ENCODE data around the gene ZNF628.

ZNF628 gene

DNA sequence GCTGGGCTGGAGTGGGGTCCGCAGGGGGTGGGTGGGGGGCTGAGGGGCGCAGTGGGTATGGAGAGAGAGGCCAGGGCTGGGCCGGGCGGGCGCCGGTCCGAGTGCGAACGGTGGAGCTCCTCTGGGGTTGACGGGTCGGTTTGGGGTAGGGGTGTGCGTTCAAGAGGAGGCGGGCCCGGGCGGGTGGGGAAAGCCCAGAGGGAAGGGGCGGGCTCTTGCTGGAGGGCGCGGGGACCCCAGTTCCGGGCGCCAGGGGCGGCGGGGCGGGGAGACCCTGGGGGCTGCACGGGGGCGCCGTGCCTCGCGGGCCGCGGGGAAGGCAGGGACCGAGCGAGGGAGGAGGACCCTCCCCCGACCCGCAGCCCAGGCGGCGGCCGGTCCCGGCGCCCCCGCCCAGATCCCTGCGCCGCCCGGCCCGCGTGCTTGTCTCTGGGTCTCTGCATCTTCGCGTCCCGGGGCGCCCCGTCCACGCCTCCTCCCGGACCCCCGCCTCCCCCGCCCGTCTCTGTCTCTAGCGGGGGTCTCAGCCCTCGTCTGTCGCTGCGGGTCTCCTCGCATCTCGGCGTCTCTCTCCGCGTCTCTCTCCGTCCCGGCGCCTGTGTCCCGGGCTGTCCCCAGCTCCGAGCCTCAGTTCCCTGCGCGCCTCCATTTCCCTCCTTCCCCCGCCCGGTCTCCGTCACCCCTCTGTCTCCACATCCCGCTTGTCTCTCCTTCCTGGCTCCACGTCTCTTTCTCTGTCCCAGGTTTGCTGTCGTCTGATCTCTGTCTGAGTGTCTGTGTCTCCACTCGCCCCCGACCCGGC, 25.1 kb upstream of the ZNF628 start:
- no peak for DNase-seq (ENCODE audit: low read depth in 2 of 2)

DNA sequence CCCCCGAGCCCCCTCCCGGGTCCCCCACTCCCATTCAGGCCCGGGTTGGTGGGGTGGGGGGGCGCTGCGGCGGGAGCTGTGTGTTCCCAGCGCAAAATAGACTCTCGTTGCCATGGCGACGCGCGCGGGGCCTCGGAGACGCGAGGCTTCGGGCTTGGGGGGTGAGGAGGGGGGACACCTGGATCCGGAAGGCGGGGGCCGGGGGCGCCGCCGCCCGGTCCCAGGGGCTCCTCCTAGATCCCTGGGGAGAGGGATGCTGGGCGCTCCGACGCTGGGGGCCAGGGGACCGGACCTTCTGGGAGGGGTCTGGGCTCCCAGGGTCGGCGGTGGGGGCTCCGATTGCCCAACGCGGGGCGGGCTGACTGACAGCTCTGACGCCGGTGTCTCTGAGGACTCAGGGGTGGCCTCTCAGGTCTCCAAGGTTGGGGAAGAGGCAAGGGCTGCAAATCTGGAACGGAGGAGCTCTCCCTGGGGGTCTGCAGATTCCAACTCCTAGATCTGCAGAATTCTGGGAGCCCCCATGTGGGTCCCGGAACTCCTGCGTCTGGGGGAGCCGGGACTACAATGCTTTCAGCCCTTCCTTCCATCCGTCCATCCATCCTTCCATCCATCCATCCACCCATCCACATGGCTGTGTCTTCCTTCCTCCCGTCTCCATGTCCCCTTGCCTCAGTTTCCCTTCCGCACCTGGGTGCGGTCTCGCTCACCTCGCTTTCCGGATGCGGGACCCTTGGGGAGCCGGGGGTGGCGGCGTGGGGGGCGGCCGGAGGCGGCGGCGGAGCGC, 24.3 kb upstream of the ZNF628 start:
- no peak for DNase-seq (ENCODE audit: low read depth in 2 of 2)

DNA sequence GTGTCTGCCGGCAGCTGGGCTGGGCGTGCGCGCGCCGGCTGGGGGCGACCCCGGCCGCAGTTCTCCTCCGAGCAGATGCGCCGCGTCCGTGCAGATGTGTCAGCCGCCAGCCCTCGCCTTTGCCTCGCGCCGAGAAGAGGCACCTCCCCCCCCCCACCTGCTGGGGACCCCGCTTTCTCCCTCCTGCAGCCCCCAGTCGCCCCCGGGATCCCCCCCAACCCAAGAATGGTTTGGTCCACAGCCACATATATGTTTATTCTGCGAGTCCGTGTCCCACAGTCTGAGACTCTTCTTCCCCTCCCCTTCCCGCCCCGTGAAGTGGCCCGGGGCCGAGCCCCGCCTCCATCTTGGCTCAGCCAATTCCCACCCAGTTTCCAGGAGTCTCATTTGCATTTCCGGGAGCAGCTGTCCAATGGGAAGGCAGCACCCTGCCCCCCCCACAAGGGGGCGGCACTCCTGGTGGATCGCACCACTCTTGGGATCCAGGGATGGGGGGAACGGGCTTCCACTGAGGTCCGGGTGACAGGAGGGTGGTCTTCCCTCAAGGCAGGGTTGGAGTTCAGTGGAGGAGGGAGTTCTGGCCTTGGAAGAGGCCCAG, 23.6 kb upstream of the ZNF628 start:
- no peak for DNase-seq (ENCODE audit: low read depth in 2 of 2)

DNA sequence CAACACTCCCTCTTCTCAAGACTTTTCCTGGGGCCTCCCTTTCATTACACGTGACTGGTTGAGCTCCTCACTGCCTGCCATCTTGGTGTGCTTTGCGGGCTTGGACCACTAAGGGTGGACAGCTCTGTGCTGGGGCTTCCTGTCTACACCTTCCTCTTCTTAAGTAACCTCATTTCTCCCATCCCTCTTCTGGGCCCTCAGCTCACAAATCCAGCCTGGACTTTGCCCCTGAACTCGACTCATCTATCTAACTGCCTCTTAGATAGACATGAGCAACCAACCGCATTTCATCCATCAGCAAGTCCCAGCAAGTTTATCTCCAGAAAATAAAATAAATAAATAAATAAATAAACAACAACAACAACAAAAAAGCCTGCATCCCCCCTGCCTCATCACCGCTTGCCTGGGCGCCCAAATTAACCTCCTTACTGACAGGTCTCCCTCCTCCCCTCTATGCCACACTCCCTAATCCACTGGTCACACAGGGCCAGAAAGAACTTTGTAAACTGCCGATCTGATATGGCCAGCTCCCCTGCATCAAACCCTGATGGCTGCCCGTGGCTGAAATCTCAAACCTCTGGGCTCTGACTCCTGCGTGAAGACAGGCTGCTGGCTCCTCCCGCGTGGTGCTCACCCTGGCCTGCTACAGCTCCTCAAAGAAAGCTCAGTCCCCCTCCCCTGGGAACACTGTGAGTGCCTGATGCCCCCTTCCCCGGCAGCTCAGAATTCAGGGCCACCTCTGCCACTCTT, 22.7 kb upstream of the ZNF628 start:
- no peak for DNase-seq (ENCODE audit: low read depth in 2 of 2)

DNA sequence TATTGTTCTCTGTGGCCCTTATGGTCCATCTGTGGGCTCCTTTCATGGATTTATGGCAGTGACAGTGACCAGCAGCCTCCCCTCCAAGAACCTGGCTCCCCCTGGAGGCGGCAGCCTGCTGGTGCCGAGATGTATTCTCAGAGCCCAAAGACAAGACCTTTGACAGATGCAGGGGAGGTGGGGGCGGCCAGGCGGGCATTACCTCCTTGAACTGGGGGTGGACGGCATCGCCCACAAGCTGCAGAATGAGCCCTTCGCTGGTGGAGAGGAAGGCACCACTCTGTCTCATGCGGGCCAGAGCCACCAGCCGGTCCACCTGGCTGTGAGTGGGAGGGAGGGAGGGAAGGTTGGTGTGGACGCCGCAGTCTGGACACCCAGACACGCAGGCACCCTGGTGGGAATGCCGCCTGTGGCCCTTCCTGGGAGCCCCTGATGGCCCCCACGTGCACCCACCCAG, 21.6 kb upstream of the ZNF628 start:
- DNase-seq (ENCODE audit: low read depth in 2 of 2) = no peak

DNA sequence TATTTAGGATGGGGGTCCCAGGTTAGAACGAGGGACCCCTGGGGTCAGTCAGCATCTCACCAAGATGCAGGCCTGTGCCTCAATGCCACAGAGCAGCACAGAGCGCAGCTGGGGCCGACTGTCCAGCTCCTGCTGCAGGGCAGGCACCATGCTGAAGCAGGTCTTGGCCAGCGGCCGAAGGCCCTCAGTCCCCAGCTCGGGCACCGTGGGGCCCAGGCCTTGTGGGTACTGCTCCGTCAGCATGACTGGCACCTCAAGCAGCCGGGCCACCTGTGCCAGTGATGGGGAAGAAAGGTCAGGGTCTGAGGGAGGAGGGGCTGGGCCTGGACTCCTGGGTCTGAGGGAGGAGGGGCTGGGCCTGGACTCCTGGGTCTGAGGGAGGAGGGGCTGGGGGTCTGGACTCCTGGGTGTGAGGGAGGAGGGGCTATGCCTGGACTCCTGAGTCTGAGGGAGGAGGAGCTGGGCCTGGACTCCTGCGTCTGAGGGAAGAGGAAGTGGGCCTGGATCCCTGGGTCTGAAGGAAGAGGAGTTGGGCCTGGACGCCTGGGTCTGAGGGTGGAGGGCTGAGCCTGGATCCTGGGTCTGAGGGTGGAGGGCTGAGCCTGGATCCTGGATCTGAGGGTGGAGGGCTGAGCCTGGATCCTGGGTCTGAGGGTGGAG, 20.7 kb upstream of the ZNF628 start:
- DNase-seq (ENCODE audit: low read depth in 2 of 2) = no peak

DNA sequence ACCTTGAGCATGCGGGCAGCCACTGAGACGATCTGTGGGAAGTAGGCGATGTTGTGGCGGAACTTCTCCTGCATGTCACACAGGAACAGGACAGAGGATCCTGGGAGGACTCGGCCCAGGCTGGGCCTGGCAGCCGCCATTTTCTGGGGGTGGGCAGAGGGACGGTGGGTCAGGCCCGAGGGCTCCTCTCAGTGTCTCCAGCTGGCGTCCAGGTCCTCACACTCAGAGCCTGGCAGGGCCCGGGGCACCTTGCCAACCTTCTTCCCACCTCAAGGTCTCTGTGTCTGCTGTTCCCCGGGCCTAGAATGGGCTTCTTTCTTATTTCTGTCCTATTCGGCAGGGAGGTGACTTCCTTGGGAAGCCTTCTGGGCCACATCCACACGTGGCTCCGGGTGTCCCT, 20.1 kb upstream of the ZNF628 start:
- no peak for DNase-seq (ENCODE audit: low read depth in 2 of 2)

DNA sequence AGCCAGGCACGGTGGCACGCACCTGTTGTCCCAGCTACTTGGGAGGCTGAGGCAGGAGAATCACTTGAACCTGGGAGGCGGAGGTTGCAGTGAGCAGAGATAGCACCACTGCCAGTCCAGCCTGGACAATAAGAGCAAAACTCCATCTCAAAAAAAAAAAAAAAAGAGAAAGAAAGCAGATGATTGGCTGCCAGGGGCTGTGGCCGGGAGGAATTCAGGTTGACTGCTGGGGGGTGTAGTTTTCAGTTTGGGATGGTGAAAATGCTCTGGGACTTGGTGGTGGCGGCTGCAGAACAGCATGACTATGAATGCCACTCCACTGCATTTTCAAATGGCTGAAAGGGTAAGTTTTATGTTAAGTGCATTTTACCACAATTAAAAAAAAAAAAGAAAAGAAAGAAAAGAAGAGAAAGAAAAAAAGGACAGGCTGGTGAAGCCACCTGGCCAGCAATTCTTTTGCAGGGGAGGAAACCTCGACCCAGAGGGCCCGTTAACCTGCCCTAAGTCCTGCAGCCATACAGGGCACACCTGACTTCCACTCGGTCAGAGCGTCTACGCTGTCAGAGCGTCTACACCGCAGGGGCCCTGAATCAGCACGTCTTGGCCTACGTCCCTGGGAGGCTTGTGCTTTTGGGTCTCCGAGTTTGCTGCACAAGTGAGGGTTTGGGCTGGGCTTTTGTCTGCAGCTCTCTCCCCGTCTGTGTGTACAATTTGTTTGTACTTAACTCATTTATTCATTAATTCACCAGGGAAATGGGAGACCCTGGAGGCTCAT, 18.5 kb upstream of the ZNF628 start:
- DNase-seq (ENCODE audit: low read depth in 2 of 2) = no peak

DNA sequence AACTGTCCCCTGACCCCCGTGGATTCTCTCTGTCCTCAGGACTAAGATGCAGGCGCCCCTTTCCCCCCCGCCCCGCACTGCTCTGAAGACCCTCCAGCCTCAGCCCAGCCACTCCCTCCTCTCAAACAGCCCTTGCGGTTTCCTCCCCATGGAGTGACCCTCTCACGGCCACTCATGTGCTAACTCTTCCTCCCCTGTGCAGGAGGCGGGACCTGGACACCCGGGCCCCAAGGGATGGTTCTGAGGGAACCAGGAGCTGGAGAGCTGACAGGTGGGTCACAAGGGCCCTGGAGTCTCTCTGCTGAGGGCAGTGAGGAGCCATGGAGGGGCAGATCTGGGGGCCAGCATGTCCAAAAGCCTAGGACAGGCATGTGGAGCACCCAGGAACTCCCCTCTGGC, 16.9 kb upstream of the ZNF628 start:
- no peak for DNase-seq (ENCODE audit: low read depth in 2 of 2)

DNA sequence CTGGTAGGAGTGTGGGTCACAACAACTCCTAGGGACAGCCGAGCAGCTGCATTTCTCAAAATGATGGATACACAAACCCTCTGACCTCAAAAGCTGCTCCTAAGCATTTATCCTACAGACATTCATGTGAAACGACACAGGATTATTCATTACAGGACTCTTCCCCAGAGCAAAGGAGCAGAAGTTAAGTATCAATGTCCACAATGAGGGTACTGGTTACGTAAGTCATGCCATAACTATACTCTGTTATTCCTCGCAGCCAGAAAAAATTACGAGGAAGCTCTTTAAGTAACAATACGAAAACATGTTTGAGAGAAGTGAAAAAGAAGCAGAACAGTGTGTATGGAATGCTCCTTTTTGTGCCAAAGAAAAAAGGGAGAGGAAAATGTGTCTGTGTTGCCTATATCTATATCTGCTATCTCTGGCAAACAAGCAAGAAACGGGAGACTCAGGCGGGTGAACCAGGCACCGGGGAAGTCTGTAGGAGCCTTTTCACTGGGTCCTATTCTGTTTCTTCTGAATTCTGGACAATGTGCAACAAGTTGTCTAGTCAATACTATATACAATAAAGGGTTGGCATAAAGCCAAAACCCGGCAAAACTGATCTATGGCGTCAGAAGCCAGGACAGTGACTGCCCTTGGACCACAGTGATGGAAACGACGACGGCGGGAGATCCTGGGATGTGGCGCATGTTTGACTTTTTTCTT, 16.3 kb upstream of the ZNF628 start:
- DNase-seq (ENCODE audit: low read depth in 2 of 2) = no peak

DNA sequence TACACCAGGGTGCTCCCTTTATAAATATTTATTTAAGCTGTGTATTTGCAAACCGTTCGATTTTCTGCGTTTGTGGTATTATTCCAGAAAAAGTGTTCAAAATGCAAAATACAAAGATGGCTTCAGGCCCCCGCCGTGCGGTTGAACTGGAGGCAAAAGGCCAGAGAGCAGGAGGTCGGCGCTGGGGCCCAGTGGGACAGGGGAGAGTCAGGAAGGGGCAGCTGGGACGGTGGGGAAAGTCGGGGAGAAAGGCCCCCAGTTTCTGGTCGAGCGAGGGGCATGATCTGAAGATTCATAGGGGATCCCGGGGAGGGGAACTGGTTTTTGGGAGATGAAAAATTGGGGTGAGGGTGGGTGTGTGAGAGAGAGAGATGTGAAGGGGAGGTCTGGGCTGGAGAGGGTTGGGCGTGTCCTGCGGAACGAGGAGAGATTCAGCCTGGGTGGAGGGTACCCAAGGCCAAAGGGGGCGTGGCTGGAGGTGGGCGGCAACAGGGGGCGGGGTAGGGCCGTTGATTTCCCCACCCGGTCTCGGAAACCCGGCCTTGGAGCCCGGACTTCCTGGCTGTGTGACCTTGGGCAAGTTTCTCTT, 15.7 kb upstream of the ZNF628 start:
- DNase-seq (ENCODE audit: low read depth in 2 of 2) = peak in 1 of 2 donors; percentile 24

DNA sequence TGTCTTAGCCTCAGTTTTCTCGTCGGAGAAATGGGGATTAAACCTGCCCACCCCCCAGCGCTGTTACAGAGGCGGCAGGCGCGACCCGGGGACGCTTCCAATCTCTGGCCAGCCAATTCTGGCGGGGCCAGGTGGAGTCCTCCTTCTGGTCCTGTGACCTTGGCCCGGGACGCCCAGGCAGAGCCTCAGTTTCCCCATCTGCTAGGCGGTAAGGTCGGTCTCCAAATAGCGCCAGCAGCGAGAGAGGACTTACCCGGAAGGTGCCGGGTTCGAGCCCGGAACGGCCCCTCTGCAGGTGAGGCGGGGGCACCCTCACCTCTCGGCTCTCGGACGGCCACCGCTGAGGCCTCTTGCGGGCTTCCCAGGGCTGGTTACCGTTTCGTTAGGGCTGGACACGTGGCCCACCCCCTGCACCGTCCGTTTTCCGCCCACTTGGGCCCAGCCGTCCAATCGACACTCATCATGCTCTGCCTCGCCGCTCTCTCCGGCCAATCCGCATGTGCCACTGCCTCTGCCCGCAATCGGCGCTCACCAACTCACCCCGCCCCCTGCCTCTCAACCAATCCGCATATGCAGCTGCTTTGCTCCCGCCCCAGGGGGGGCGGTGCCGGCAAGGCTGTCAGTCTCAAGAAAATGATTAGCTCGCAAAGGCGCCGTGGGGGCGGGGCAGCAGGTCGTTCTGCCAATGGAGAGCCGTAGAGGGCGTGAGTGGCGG, 15.0 kb upstream of the ZNF628 start, which contains the start of gene ISOC2:
Gene ISOC2, minus strand, starts transcription at position 384 of the 715 bp plus-strand sequence. CDS start 5,156 bp downstream, outside the sequence.
- peak; percentile 100 for DNase-seq (ENCODE audit: low read depth in 2 of 2)

DNA sequence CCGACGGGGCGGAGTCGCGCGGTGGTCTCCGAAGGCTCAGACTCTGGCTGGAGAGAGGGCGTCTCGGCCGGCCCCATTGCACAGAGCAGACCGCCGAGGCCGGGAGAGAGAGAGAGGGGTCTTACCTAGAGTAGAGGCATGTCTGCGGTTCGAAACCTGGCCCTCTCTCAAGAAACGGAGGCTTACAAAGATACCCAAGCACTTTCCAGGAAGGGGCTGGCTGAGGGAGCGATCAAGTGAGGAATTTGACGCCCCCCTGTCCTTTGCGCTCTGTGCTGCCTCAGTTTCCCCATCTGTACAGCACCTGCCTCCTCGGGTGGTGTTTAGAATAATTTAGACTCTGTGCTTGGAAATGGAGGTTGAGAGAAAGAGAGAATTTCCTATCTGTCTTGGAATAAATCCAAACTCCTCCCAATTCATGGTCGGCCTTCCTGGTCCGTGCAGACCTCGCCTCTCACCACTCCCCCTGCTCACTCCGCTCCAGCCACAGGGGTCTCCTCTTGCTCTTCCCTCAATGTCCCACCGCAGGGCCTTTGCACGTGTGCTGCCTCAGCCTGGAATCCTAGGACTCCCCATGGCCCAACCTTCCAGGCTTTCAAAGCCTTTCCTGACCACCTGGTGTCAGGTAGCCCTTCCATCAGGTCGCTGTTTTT, 14.3 kb upstream of the ZNF628 start:
- DNase-seq (ENCODE audit: low read depth in 2 of 2) = no peak

DNA sequence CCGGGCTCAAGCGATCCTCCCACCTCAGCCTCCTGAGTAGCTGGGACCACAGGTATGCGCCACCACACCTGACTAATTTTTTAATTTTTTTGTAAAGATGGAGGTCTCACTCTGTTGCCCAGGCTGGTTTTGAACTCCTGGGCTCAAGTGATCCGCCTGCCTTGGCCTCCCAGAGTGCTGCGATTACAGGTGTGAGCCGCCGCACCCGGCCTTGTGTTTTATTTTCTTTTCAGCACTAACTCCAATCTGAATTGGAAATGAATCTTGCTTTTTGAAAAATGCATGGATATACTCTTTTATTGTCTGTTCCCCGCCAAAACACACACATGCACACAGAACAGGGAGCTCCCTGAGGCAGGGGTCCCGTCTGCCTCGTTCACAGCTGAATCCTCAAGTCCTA, 13.7 kb upstream of the ZNF628 start:
- no peak for DNase-seq (ENCODE audit: low read depth in 2 of 2)

DNA sequence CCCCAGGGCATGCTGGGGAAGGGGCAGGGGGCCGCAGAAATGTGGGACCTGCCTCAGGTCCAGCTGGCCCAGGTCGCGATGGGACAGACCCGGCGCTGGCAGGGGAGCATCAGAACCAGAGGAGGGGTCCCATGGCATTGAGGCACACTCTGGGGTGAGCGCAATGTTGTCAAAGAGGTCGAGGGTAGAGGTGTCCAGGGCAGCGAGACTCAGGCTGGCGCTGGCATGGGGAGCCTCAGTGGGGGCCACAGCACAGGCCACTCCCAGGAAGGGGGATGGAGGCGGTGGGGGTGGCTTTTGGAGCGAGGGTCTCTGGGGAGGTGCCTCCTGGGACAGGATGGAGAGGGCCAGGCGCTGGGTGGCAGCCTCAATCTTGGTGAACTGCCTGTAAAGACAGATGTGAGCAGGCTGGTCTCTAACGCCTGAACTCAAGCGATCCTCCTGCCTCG, 12.8 kb upstream of the ZNF628 start:
- DNase-seq (ENCODE audit: low read depth in 2 of 2) = no peak

DNA sequence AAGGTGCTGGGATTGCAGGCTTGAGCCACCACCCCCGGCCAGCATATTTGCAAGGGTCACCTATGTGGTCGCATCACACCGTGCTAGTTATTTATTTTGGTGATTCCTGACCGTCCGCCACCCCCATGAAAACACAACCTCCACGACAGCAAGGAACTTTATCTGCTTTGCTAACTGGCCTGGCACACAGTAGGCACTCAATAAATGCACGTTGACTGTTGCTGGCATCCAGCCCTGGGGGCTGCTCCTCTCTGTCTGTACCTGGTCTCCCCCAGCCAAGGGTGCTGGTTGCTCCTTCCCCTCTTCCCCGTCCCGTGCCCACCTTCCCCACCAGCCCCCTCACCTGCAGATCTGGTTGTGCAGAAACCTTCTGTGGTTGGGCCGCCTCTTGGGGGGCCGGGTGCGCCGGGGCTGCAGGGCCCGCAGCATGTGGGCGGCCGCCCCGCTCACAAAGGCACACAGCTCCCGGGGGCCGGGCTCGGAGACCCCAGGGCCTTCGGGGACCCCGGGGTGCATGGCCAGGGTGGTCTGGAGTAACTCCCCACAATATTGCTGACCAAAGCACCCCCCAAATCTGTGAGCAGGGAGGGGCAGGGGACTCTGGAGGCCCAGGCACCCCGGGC, 12.3 kb upstream of the ZNF628 start:
- DNase-seq (ENCODE audit: low read depth in 2 of 2) = no peak

DNA sequence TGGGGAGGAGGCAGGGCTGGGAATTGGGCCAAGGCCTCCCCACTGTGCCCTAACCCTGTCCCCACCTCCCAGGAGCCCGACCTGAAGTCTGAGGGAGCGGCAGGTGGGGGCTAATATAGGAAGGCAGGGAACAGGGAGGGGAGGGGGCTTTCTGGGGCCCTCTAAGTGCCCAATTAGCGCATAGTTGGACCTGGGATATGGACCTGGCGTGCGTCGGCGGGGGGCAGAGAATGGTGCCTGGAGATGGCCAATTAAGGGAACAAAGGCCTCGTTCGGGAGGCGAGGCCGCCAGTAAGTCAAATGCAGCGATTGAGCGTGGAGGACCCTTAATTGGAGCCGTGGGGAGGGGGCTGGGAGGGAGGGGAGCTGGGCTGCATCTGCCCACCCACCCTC, 11.8 kb upstream of the ZNF628 start, which contains the start of gene C19orf85:
Gene C19orf85, minus strand, starts transcription at position 90 of the 393 bp plus-strand sequence. CDS start 197 bp downstream, outside the sequence.
- no peak for DNase-seq (ENCODE audit: low read depth in 2 of 2)
